GM18517 (cell line): ENCODE data around the gene HRC.
"Not testable (repeated sequence)": the region's sequence is repeated elsewhere in the genome, so short reads cannot be mapped to it uniquely, and the experiment has no call there.

Experiments
- ATAC-seq: cut with Tn5 transposase; IDR thresholded peaks from one replicate; pipeline ENCODE4 v1.9.1; 2021; ENCODE audit warnings: mild to moderate bottlenecking, moderate library complexity; ENCODE audit not compliant: unreplicated experiment

Gene HRC

DNA sequence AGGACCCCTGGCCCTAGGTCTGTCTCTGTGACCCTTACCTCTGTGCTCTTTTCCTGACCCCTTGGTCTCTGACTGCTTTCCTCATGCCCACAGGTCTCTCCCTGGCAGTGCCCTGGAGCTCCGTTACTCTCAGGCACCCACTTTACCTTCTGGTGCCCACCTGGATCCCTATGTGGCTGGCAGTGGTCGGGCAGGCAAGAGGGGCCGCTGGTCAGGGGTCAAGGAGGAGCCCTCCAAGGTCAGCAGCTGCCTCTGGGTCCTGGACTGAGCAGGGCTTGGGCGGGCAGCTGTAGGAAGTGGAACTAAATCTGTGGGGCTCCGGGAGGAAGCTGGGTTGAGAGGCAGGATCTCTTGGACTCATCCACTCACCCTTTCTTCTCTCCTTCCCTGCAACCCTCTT is 19.5 kb downstream of the HRC start:
- ATAC-seq = no peak

DNA sequence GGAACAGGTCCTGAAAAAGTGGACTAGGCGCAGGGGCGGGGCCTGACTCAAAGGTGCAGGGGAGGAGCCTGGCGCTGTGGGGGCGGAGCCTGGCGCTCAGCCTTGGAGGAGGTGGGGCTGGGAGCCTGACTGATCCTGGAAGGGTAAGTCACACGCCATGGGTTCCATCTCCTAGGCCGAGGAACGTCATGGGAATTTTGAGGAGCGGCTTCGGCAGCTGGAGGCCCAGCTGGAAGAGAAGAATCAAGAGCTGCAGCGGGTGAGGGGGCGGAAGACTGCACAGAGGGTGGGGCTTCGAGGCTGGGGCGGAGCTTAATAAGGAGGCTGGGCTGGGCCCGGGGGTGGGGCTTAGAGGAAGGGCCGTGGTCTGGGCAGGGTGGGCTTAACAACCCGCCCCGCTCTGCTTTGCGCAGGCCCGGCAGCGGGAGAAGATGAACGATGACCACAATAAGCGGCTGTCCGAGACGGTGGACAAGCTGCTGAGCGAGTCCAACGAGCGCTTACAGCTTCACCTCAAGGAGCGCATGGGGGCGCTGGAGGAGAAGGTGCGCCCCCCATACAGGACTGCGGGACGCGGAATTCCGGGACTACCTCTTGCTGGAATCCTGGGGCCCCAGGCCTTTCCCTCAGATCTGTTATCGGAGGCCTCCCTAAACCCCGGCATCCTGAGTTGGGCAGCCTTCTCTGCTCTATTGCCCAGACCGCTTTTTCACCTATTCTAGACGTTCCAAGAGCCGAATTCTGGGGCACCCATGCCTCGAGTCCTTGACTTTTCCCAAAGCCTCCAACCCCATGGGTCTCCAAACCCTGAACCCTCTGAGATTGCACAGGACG is 21.4 kb downstream of the HRC start:
- no peak for ATAC-seq

DNA sequence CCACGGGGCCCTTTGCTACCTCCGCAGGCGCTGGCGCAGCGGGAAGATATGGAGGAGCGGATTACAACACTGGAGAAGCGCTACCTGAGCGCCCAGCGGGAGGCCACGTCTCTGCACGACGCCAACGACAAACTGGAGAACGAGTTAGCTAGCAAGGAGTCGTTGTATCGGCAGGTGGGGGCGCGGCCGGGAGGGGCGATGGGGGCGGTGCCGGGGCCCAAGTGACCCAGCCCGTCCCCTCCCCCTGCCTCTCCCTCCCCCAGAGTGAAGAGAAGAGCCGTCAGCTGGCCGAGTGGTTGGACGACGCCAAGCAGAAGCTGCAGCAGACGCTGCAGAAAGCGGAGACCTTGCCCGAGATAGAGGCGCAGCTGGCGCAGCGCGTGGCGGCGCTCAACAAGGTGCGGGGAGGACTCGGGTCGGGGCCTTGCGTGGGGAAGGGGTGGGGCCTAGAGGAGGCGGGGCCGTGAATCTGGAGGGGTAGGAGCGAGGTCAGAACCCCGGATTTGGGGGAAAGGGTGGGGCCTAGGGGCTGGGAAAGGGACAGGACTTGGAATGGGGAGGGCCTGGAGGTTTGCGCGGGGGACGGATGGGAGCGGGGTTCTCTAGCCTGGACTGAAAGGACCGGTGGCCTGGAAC is 22.1 kb downstream of the HRC start:
- no peak for ATAC-seq

DNA sequence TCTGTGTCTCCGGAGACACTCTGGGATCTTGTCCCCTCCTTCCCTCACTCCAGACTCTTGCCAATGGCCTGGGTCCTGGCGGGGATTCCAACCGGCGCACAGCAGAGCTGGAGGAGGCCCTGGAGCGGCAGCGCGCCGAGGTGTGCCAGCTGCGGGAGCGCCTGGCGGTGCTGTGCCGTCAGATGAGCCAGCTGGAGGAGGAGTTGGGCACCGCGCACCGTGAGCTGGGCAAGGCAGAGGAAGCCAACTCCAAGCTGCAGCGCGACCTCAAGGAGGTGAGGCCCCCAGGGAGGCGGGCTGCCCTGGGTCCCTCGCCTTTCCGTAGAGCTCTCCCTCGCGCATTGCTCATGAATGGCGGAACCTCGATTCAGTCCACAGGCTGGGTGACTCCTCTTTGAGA is 24.9 kb downstream of the HRC start:
- no peak for ATAC-seq

DNA sequence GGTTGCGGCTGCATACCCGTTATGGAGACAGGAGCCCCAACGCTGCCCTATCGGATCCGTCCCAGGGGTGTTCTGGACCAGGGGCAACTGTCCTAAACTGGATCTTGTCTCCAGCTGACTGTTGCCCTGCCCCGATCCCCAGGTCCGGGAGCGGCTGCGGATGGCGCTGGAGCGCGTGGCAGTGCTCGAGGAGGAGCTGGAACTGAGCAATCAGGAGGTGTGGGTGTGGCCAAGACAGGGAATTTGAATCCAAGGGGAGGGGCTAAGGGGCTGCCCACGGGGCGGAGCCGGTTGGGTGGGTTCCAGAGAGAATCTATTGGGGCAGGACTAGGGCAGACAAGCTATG is 26.0 kb downstream of the HRC start:
- no peak for ATAC-seq

DNA sequence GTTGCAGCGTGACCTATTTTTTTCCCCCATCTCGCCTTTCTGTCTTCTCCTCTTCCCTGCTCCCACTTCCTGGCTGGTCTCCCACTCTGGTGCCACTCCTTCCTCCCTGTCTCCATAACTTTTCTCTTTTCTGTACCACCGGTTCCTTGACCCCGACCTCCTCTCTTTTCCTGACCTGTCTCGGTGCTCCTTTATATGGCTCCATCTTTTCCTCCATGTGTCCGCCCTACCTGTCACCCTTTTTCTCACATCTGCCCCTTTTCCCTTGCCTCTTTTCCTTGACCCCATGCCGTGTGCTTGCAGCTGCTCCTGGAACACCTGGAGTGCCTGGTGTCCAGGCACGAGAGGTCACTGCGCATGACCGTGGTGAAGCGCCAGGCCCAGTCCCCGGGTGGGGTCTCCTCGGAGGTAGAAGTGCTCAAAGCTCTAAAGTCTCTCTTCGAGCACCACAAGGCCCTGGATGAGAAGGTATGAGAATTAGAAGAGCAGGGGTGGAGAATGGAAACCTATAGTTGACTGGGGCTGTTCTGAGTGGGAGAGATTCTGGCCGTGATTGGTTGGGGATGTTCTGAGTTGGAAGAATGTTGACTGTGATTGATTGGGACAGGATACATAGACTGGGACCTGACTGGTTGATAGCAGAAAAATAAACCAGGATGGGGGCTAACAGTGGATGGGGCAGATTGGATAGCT is 26.5 kb downstream of the HRC start:
- no peak for ATAC-seq

DNA sequence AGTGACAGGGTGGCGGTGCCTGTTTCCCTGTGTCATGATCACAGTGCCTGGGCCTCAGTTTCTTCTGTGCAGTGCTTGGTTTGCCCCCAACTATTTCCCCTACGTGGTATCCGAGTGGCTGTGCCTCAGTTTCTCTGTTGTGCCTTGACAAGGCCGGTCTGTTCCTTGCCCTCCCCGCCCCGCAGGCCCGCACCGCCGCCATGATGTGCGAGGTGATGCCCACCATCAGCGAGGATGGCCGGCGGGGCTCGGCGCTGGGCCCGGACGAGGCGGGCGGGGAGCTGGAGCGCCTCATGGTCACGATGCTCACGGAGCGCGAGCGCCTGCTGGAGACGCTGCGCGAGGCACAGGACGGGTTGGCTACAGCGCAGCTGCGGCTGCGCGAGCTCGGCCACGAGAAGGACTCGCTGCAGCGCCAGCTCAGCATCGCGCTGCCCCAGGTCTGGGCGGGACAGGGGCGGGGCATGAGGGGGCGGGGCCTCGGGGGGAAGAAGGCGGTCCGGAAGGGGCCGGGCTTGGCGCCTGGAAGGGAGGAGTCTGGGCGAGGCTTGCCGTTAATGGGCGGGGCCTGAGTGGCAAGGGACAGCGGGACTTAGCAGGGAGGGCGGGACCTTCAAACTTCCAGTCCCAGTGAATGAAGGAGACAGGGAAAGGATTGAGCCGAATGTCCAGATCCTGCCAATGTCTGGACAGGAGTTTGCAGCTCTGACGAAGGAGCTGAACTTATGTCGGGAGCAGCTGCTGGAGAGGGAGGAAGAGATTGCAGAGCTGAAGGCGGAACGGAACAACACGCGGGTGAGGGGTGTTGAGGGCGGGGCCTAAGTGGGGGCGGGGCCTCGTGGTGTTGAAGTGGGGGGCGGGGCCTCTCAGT is 27.3 kb downstream of the HRC start:
- ATAC-seq = peak; percentile 82

DNA sequence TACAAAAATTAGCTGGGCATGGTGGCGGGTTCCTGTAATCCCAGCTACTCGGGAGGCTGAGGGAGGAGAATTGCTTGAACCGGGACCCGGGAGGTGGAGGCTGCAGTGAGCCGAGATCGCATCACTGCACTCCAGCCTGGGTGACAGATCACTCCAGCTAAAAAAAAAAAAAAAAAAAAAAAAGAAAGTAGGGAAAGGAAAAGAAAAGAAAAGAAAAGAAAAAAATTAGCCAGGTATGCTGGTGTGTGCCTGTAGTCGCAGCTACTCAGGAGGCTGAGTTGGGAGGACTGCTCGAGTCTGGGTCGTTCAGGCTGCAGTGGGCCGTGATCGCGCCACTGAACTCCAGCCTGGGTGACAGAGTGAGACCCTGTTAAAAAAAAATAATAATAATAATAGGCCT is 28.0 kb downstream of the HRC start:
- not testable (repeated sequence) for ATAC-seq

DNA sequence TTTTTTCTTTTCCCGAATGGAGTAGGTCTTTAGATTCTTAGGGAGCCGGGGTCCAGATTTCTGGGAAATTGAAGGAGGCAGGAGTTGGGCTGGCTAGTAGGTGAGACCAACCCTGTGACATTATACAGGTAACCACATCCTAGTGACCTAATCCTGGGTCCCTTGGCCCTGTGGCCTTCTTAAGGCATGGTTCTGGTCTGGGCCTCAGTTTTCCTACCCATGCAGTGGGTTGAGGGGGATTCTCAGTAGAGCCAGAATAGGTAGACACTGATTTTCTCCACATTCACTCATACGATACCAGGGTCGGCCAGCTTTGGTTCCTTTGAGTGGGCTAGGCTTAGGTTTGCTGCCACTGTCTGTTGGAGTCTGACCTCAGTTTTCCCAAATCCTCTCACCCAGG is 28.6 kb downstream of the HRC start:
- ATAC-seq = no peak

DNA sequence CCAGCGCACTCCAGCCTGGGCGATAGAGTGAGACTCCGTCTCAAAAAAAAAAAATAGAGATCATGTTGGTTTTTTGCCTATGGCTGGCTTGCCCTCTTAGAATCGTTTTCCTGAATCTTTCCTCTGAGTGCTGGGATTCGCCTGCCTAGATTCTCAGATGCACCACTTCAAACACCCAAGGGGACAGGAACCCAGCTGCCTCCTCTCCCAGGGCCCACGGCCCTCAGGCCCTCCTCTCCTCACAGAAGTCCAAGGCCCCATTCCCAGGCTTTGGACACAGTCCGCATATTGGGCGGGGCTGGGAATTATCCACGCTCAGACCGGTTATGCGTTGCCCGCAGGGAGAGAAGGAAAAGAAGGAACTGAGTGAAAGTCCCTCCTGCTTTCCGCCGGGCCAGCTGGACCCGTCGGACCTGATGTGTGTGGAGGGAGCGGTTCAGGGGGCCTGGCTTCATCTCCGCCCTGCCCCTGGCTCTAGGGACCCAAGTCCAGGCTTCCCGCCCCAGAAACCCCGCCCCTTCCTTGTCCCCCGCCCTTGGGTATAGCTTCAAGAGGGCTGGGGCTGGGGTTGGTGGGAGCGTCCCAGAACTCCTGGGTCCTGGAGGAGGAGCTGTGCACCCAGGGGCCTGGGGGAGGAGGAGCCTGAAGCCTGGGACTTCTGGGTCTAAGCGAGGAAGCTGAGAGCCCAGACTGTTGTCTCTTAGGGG is 30.0 kb downstream of the HRC start:
- ATAC-seq = no peak

DNA sequence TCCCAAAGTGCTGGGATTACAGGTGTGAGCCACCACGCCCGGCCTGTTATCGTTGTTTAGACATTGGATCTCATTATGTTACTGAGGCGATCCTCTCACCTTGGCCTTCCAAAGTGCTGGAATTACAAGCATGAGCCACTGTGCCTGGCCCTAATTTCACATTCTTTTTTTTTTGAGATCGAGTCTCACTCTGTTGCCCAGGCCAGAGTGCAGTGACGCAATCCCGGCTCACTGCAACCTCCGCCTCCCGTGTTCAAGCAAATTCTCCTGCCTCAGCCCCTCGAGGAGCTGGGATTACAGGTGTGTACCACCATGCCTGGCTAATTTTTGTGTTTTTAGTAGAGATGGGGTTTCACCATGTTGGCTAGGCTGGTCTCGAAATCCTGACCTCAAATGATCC is 31.9 kb downstream of the HRC start:
- not testable (repeated sequence) for ATAC-seq

DNA sequence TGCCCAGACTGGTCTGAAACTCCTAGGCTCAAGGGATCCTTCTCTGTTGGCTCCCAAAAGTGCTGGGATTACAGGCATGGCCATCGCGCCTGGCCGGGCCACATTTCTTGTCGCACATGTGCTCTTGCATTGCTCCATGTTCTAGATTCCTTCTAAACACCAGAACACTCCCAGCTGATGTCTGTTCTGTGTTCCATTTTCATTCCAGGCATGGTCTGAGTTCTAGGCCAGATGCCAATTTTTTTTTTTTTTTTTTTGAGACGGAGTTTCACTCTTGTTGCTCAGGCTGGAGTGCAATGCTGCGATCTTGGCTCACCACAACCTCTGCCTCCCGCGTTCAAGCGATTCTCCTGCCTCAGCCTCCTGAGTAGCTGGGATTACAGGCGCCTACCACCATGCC is 33.4 kb downstream of the HRC start:
- not testable (repeated sequence) for ATAC-seq

DNA sequence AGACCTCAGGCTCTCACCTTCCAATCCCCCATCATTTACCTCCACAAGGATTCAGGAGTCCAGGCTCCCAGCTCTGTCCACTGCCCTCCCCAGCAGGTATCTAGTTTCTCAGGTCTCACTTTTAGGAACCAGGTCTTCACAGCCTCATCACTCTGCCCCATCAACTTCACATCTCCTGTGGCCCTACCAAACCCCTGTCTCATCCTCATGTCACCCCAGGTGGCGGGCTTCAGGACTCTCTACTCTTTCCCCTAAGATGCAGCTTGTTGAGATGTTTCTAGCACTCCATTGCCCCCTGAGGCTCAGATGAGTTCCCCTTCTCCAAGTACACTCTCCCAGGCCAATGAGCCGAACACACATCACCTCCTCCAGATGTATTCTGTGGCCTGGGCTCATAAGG is 34.3 kb downstream of the HRC start:
- ATAC-seq = no peak

DNA sequence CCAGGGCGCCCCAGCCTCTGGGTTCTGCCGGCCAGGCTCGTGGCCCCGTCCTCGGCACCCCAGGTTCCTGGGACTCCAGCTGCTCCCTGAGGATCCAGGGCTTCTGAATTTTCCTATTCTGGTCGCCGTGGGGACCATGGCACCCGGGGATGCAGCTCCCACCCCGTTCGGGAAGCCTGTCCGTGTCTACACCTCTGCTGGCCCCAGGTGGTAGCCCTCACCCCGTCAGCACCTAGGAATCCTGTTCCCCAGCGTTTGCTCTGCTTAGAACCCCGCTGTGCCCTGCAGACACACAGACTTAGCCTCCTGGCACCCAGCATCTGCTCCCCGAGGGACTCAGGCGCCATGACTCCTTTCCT is 34.9 kb downstream of the HRC start:
- no peak for ATAC-seq

DNA sequence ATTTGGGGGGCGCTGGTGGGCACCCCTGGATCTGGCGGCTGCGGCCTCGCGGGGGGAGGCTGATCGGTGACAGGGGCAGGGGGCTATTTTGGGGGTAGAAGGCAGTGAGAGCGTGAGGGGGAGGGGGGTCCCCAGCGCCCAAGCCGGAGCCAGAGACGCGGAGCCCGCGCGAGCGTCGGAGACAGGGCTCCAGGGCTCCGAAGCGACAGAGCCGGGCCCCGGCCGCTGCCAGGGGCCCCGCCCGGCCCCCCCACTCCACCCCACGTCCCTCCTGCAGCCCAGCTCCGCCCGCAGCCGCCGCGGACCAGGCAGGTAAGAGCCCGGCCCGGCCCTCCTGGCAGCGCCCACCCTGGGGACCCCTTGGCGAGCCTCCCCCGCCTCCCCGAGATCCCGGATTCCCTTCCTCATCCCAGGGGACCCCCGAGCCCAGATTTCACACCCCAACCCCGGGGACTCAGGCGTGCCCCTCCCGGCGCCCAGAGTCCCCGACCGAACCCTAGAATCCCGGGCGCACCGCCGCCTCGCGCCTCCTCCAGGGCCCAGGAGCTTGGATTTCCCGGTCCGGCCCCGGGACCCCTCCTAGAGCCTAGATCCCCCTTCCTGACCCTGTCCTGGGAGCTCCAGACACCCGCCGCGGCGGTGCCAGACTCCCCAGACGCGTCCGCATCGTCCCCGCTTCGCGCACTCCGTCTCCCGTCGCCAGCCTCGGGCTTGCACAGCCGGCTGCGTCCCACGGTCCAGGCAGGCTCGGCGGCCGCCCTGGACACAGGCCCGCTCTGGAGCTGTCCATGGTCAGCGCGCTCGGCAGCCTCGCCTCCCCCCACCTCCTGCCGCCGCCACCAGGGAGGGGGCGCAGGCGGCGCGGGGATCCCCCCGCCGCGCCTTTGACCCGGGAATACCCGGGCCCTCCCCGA is 35.5 kb downstream of the HRC start, which contains the start of gene PPFIA3:
Gene PPFIA3 (plus strand): TSS at position 134 of the 914 bp plus-strand sequence. CDS start 8,330 bp downstream, outside the sequence.
- no peak for ATAC-seq

DNA sequence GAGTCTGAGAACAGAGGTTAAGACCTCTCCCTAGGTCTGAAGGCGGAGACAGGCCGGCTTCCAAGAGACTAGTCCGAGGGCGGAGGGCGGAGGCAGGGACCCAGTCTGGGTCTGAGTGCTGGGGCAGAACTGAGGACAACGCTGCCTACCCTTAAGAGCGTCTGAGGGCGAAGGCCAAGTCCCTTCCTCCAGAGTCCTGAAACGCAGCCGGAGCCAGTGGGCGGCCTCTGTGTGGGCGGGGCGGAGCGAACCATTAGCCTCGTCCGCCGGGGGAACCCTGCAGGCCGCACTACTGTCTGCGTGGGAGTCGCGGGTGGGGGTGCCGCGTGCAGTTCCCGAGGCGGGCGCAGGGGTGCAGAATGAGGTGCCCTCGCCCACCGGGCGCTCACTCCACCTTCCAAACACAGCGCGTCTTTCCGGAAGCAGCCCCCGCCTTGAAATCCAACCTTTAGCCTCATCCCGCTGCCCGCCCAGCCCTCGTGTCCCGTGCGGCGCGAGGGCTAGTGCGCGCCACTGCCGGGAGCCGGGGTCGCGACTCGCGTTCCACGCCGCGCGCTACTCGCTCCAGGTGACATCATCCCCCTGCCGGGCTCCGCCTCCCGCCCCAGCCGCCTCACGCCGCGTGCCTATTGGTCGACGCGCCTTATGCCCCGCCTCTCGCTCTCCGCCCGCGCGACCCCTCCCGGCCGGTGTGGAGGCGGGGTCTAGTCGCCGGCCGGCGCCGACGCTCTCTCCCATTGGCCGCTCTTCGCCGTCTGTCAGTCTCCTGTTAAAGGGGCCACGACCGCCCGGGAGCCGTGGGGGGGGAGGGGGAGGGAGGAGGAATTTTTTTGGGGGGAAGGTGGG is 36.4 kb downstream of the HRC start, which contains the start of gene C19orf73:
Gene C19orf73 (minus strand): TSS at position 579 of the 846 bp plus-strand sequence. CDS start 121 bp downstream, at position 458.
- peak; percentile 73 for ATAC-seq

DNA sequence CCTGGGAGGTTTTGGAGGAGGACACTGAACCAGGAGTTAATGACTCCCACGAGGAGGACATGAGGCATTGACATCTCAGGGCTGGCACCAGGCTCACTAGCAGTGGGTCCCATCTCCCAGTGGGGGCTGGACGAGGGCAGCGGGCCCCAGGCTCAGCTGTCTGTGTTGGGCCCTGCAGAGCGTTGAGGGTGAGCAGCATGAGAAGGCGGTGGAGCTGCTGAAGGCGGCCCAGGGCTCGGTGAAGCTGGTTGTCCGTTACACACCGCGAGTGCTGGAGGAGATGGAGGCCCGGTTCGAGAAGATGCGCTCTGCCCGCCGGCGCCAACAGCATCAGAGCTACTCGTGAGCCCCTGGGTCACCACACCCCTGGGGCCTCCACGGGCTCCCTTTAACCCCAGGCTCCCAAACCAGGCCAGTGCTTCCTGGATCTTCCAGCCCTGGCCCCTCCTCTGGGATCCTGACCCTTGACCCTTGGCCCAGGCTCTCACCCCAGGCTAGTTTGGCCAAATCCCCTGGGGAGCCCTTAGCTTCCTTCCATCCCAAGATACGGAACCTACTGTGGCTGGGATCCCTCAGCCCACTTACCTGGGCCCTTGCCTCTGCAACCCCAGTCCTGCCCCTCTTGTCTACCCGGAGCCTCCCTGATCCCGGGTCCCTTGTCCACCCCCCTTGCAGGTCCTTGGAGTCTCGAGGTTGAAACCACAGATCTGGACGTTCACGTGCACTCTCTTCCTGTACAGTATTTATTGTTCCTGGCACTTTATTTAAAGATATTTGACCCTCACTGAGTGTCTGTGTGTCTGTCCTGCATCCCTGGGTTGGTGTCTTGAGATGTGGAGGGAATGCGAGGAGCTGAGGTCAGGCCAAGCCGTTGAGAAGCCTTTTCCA is 37.3 kb downstream of the HRC start:
- ATAC-seq = no peak
